Transverse colon (tissue), 4 donors: ENCODE measurements around the gene RPRD1A.

Source experiments
- EP300 ChIP-seq: sonication (generic); formaldehyde crosslinking; IDR thresholded peaks from one replicate; pipeline ENCODE4 v1.6.1; 2017; ENCODE audit warnings: antibody characterized with exemption, low read depth
- POLR2A ChIP-seq: fragments of 450-650 bp; IDR thresholded peaks from one replicate; pipeline ENCODE4 v1.6.1; 2016; ENCODE audit warnings: antibody characterized with exemption, mild to moderate bottlenecking, moderate library complexity
- POLR2AphosphoS5 ChIP-seq, 3 donors: sonication (generic); formaldehyde crosslinking; IDR thresholded peaks; one replicate each; pipeline ENCODE4 v1.6.1; 2016; ENCODE audit warnings: antibody characterized with exemption in 3 of 3
- TF ChIP-seq, protein P1 (sequence below), 5 experiments: fragments of 200-600 bp in 3 of 5; fragments of 450-650 bp in 2 of 5; sonication (generic) in 3 of 5; IDR thresholded peaks; 1 replicate in 2 of 5; 2 replicates in 3 of 5; pipeline ENCODE4 v1.5.1; 2016 to 2017; ENCODE audit warnings: antibody characterized with exemption in 5 of 5, inconsistent platforms in 3 of 5, mild to moderate bottlenecking in 2 of 5, moderate library complexity in 1 of 5

DNA sequence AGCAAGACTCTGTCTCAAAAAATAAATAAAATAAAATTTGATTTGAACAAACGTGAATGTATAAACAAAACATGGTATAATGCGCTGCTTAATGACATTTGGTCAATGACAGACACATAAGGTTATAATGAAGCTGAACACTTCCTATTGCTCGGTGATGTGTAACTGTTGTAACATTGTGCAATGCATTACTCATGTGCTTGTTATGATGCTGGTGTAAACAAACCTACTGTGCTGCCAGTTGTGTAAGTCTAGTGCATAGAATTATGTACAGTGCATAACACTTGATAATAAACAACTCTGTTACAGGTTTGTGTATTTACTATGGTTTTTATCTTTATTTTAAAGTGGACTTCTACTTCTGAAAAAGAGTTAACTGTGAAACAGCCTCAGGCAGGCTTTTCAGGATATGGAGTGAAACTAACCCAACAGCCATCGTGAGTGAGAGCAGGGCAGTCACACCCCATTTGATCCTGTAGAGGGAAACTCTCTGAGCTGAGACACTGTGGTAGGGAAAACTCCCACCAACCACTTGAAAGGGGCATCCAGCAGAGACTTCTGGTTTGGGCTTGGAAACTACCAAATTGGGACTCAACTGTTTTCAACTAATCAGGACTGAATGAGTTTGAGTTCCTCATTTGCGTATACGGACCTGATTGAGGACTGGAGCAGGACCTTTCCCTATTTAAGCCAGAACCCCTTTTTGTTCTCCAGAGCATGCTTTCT lies 8.7 kb upstream of the RPRD1A start:
- TF ChIP-seq POLR2A (no peak), POLR2AphosphoS5 (IDR thresholded peaks at IDR 0.05) (peak in 2 of 3 donors; percentile 18 to 25), EP300 (no peak)
- TF ChIP-seq, protein P1, sequence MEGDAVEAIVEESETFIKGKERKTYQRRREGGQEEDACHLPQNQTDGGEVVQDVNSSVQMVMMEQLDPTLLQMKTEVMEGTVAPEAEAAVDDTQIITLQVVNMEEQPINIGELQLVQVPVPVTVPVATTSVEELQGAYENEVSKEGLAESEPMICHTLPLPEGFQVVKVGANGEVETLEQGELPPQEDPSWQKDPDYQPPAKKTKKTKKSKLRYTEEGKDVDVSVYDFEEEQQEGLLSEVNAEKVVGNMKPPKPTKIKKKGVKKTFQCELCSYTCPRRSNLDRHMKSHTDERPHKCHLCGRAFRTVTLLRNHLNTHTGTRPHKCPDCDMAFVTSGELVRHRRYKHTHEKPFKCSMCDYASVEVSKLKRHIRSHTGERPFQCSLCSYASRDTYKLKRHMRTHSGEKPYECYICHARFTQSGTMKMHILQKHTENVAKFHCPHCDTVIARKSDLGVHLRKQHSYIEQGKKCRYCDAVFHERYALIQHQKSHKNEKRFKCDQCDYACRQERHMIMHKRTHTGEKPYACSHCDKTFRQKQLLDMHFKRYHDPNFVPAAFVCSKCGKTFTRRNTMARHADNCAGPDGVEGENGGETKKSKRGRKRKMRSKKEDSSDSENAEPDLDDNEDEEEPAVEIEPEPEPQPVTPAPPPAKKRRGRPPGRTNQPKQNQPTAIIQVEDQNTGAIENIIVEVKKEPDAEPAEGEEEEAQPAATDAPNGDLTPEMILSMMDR (IDR thresholded peaks at IDR 0.05): no peak
